GM19099 (cell line): Measurements from ENCODE around the gene GGNBP2.

Experiments used
- POLR2A ChIP-seq: IDR thresholded peaks from 3 replicates; pipeline ENCODE4 v1.6.1; 2011; ENCODE audit warnings: low read depth; ENCODE audit not compliant: insufficient read length; ENCODE audit errors: extremely low read depth

The GGNBP2 gene, protein sequence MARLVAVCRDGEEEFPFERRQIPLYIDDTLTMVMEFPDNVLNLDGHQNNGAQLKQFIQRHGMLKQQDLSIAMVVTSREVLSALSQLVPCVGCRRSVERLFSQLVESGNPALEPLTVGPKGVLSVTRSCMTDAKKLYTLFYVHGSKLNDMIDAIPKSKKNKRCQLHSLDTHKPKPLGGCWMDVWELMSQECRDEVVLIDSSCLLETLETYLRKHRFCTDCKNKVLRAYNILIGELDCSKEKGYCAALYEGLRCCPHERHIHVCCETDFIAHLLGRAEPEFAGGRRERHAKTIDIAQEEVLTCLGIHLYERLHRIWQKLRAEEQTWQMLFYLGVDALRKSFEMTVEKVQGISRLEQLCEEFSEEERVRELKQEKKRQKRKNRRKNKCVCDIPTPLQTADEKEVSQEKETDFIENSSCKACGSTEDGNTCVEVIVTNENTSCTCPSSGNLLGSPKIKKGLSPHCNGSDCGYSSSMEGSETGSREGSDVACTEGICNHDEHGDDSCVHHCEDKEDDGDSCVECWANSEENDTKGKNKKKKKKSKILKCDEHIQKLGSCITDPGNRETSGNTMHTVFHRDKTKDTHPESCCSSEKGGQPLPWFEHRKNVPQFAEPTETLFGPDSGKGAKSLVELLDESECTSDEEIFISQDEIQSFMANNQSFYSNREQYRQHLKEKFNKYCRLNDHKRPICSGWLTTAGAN

DNA sequence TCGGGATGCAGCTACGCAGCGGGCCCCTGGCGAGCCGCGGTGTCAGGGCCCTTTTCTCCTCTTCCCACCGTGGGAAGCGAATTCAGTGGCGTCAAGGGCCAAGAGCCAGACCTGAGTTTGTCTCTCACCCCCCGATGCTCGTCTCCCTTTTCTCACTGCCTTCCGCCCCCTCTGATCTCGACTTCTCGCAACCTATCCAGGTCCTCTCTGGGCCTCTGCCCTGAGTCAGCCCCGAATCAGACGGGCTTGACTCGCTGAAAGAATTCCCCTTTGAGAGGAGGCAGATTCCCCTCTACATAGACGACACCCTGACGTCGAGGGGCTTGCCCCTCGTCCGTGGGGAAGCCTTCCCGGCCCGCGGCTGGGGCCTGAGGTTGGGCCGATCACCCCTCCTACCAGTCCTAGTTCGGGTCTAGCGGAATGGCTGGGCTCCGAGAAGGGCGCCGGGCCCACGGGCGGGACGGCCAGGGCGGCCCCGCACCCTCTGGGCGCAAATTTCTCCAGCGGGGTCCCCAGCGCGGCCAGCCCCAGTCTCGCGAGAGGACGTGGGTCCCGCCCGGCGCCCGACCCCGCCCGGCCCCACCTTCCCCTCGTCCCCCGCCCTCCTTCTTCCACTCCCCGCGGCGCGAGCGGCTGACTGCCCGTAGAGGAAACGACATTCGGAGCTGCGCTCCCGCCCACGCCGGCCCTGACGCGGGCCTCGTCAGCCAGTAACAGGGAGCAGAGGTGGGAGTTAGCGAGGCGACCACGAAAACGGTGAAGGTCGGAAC lies at the start of gene GGNBP2:
Gene GGNBP2, plus strand, starts transcription at position 613 of the 770 bp plus-strand sequence. CDS start 806 bp downstream, outside the sequence.
- peak; percentile 87 for TF ChIP-seq POLR2A

DNA sequence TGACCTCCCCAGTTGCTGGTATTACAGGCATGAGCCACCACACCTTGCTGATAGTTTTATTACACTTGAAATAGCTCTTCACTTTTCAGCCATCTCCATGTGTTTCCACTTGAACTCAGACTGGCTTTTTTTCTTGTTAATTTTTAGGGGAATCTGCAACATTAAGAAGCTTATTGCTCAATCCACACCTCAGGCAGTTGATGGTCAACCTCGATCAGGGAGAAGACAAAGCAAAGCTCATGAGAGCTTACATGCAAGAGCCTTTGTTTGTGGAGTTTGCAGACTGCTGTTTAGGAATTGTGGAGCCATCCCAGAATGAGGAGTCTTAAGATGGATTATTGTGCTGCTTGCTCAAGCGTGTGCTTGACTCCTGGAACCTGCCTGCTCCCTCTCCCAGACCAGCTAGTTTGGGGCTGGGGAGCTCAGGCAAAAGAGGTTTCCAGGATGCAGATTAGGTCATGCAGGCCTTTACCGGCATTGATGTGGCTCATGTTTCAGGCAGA lies 49.6 kb upstream of the GGNBP2 start:
- TF ChIP-seq POLR2A, result no peak

DNA sequence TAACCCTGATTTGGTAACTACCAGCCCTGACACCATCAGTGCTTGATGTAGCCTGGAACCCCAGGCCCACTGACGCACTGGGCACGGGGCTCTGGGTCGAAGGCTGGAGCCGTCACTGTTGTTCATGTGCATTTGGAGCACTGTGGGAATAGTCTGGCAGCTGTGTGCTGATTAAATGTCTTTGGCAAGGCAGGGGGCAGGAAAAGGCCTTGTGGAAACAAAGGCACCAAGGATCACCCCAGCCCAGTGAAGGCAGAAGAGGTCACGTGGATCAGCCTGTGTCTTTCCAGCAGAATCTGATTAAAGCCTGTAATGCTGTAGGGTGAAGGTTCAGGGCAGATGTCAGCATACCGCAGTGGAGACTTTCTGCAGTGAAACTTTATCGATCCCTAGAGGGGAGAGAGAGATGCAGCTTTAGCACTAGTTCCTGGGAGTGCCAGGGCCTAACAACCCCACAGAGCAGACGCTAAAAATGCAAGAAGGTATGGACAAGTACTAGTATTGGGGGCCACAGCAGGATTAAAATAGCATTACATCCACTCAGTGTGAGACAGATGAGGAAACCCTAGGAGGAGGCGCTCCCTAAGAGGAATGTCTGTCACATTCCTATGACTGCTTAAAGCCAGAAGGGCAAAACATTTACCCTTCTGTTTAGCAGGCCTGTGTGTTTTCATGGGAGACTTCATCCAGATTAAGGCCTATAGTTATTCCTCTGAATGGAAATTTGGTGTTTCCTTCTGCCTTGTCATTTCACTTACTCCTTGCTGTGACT lies 48.5 kb upstream of the GGNBP2 start:
- no peak for TF ChIP-seq POLR2A

DNA sequence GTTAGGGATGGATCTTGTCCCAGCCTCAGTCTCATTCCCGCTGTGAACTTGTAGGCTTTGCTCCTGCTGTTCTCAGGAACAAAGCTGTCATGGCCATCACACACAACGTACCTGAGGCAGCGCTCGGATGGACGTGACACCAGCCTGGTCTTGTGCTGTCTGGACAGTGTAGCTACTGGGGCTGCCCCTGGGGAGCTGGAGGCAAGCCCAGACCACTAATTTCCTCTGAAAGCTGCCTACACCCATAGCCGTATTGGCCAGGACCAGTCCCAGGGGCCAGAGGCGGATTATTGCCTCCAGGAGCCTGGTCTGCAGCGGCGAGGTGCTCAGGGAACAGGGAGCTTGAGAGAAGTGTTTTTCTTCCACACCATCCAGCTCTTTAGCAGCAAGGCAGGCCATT lies 46.6 kb upstream of the GGNBP2 start:
- no peak for TF ChIP-seq POLR2A

DNA sequence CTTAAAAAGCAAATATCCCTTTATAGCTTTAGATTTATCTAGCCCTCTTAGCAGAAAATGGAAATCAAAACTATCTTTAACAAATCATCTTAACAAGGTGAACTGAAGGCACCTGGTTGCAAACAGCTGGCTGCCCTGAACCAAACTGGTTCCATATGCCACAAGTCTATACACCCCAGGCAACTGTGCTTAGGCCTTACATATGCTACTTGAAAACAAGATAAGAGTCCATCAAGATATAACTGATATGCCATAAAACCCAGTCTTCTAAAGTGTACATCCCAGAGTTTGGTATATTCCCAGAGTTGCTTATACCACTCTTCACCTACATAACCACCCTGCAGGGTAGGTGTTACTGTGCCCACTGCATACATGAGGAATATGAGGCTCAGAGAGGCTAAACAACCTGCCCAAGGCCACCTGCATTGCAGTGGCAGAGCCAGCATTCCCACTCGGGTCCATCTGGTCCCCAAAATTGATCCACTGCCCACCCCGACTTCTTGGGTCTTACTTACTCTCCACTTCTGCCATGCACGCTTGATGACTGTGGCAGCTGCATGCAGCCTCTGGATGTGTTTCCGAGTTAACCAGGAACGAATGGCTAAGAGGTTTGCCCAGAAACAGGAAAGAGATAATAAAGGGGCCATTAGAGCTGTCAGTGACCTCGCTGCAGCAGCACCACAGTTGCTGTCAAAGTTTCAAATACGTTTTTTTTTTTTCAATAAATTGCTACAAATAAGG lies 46.0 kb upstream of the GGNBP2 start:
- no peak for TF ChIP-seq POLR2A

DNA sequence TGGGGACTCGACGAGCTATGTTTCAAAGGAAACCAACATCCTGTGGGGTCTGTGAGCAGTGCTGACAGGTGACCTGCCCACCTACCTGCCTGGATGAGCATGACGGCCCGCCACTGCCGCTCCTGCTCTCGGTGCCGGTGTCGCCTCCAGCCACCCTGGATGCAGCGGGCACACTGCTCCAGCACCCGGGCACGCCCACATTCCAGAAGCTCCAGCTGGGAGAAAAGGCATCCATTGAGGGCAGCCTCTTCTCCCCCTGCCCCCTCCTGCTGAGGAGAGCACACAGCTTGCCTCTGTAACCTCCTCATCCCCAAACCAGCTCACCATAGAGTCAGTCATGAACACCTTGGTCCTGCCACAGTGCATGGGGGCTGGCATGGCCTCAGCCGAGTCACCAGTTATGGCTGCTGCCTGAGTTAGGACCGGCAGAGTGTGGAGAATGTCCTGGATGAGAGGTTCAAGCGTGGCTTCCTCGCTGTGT lies 43.9 kb upstream of the GGNBP2 start:
- no peak for TF ChIP-seq POLR2A

DNA sequence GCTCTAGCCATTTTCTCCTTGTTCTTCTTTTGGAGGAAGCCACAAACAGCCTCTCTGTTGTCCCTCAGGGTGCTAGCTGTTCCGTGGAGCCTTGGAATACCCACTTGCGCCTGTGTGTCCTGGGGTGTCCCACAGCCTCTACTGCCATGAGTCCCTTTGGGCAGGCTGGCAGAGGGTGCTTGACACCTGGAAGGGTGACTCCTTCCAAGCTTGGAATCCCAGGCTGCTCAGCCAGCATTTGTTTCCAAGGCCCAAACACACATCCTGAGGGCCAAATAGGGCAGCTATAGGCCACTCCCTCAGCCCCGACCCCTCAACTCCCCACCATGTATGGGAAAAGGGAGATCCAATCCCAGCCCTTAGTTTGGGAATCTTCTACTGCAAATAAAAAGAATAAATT lies 43.4 kb upstream of the GGNBP2 start:
- no peak for TF ChIP-seq POLR2A

DNA sequence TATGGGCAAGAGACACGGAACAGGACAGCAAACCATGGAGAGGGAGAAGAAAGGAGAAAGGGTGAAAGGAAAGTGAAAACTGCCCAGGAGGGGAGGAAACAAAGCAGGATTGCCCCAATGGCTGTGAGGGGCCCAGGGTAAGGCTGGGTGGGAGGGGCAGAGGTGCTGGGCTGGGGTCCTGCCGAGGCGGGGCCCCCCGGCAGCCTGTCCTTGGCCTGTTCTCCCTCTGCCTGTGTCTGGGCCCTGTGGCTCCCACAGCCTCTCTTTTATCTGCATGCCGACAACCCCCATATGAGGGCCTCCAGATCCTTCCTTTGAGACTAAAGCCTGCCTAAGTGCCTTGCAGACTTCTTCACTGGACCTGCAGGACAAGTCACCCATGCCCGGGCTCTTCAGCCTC lies 42.8 kb upstream of the GGNBP2 start:
- no peak for TF ChIP-seq POLR2A

DNA sequence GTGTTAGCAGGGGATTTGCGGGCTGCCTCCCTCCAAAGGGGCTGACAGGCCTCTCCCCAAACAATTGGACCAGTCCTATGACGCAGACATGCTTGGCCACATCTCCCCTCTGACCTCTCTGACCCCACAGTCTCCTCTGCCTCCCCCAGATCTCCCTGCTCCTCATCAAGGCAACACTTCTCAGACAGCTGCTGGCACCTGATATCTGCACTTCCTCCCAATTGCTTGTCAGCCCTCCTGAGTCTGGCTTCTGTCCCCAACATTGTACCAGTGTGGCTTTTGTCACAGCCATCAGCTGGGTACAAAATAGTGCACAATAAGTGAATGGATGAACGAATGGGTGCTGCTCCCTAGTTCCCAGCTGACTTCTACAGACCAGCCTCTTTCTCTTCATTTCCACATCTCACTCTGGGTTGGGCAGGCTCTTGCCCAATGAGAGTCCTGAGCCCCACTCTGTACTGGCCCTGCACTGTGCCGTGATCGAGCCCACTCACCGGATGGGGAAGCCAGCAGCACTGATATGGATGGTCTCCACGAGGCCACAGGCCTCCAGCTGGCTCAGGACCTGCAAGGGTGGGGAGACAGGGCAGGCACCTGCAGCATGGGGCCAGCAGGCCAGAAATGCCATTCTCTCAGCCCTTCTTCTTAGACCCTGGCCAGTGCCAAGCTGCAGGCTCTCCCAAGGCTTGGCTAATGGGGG lies 41.1 kb upstream of the GGNBP2 start:
- no peak for TF ChIP-seq POLR2A

DNA sequence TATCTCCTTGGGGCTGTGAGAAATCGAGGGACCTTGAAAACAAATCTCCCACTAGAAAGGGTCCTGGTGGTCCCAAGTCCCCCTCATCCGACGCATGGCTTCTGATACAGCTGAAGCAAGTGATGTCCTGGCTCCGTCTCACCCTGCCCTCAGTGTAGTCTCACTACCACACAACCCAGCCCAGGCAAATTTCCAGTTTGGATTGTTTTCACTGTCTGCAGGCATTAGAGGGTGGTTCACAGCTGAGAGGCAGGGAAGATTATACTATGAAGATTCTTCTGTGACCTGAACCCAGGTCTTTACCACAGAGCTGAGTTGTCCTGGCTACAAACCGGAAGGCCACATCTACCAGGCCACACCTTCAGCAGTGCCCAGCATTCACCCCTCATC lies 40.6 kb upstream of the GGNBP2 start:
- TF ChIP-seq POLR2A, result no peak

DNA sequence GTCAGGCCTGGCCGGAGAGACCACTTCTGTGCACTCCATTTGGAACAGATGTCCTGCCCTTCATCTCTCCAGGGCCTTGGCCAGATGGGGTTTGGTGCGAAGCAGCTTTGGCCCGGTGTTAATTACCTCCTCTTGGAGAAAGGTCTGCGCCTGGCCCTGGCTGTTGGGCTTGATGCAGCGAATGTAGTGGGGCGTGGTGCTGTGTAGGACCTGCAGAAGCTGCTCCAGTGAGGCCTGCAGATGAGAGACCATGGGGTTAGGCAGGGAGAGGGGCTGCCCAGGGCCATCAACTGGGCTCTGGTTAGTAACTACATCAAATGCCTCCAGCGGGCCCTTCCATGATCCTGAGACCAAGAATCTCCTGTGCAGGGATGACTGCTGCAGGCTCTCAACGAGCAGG lies 39.5 kb upstream of the GGNBP2 start:
- no peak for TF ChIP-seq POLR2A

DNA sequence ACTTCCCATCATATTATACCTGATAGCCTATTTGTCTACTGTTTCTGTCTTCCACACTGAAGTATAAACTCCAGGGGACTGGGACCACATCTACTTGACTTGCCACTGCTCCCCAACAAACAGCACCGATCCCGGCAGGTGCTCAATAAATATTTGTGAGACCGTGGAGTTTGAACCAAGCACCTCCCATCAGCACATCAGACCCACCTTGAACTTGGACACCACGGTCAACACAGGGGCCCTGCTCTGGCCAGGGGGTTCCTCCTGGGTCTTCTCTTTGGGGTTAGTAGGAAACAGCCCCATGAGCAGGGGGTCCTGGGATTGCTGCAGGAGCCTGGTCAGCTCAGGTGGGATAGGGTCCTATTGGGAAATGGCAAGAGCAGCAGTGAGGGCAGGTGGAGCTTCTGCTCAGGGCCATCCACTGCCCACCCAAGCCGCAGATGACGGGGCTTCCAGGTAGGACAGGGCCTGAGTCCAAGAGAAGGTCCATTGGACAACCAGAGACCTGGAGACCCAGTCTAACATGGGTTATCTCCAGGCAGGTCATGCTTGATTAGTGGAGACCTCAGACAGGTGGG lies 38.4 kb upstream of the GGNBP2 start:
- no peak for TF ChIP-seq POLR2A

DNA sequence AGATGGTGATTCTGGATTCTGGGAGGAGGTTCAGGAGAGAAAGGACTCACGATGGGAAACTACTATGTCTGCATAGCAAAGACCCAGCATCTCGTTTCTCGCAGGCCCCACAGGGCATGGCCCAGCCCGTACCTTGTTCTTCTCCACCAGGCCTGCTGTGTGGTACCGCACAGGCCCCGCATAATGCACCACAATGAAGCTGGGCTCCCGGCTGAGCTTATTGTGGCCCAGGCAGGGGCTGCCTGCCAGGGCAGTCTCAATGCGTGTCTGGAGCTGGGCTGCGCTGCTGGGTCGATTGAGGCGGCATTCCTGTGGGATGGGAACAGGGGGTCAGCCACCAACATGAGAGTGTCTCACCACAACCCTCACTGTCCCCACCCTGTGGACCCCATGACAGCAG lies 37.9 kb upstream of the GGNBP2 start:
- TF ChIP-seq POLR2A, result no peak

DNA sequence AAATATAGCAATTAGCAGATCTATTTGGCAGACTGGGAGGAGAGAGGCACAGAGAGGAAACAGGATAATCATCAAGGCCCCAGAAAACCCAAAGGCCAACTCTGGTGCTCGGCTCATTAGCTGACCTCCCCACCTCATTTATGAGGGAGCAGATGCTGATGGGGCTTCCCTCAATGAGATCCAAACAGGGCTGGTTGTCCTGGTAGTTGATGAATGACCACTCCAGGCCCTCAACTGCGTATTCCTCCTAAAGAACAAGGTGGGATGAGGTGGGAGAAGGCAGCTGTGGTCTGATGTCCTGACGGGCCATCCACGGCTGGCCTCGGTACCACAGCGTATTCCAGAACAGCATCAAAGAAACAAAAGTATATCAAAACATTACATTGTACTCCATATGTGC lies 37.5 kb upstream of the GGNBP2 start:
- no peak for TF ChIP-seq POLR2A
